HG03064 (cell line): ENCODE results near the gene VPS13D.
A peak's percentile ranks its signal among the peaks of the same experiment; 100 is the strongest.

ENCODE experiments used
- ATAC-seq: cut with Tn5 transposase; IDR thresholded peaks from one replicate; pipeline ENCODE4 v1.9.1; 2021; ENCODE audit warnings: low read depth; ENCODE audit not compliant: unreplicated experiment

Gene VPS13D

GRCh38 chr1:12279728-12280464 is 50.1 kb downstream of the VPS13D start:
- ATAC-seq = no peak

DNA sequence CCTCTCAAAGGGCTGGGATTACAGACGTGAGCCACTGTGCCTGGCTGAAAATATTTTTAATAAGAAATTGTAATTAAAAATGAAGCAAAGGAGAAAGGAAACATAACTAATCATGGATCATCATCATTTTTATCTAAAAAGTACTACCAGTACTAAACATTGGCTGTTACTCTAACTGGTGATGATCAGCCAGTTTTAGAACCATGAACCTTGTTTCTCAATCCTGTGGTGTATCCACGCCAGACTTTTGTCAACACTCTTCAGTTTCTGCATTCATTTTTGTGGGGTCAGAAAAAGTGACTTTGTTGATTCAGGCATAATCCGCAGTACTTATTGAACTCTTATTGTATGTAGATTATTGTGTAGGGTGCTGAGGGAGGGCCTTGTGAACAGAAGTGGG is 52.3 kb downstream of the VPS13D start:
- ATAC-seq = no peak

- no peak for ATAC-seq
These were observed 54.7 kb downstream of the VPS13D start for GRCh38 chr1:12284486-12284885.

- no peak for ATAC-seq
These were observed 55.8 kb downstream of the VPS13D start for GRCh38 chr1:12285496-12286143.

GRCh38 chr1:12287869-12288268 is 58.0 kb downstream of the VPS13D start:
- no peak for ATAC-seq

DNA sequence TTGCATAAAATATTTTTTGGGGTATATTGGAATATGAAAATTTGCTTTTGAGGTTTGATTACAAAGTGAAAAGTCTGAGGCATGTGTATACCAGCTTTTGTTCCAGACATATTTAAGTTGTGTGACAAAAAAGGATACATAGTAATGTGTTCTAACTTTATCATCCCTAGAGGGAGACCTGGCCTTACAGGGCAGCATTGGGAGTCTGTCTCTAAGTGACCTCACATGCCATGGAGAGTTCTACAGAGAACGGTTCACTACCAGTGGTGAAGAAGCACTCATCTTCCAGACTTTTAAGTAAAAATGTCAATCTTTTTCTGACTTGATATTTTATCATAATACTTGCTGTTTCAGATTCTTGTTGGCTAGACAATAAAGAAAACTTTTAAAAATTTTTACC is 61.0 kb downstream of the VPS13D start:
- ATAC-seq = no peak

DNA sequence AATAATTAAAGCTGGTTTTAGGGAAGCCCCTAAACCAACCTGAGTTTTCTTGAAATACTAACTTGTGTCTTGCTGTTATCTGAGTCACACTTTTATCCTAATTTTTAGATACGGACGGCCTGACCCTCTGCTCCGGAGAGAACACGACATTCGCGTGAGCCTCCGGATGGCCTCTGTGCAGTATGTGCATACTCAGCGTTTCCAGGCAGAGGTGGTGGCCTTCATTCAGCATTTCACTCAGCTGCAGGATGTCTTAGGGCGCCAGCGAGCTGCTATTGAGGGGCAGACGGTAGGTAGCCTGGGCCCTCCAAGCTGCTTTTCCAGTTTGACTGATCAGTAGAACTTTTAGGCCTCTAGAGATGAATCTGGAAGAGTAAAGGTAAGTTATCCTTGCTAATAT is 63.6 kb downstream of the VPS13D start:
- ATAC-seq = no peak

GRCh38 chr1:12294076-12294475 is 64.2 kb downstream of the VPS13D start:
- no peak for ATAC-seq

DNA sequence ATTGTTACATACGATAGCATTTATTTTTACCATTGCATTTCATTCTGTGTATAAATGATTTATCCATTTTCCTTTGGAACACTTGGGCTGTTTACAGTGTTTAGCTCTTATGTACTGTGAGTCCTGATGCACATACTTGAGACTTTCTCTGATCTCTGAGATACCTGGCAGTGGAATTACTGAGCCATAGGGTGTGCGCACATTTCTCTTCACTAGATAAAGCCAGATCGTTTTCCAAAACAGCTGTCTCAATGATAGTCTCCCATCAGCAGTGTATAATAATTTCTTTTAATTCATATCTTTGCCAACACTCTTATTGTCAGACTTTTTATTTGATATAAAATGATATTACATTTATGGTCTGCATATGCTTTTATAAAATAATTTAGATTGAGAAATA is 66.2 kb downstream of the VPS13D start:
- no peak for ATAC-seq

DNA sequence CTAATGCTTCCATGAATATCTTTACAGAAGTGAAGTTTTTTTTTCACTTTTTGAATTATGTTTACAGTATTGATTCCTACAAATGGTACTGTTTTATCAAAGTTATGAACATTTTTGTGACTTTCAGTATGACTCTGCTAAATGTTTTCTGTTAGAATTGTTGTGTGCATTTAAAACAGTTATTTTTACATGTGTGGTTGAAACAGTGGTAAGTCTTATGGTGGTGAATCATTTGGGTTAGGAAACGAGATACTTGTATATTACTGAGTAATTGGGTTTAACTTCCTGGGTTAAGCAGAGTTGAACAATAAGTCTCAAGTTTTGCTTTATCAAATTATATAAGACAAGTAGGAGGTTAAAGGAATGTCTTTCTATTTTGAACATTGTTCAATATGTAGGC is 66.8 kb downstream of the VPS13D start:
- peak; percentile 89 for ATAC-seq

DNA sequence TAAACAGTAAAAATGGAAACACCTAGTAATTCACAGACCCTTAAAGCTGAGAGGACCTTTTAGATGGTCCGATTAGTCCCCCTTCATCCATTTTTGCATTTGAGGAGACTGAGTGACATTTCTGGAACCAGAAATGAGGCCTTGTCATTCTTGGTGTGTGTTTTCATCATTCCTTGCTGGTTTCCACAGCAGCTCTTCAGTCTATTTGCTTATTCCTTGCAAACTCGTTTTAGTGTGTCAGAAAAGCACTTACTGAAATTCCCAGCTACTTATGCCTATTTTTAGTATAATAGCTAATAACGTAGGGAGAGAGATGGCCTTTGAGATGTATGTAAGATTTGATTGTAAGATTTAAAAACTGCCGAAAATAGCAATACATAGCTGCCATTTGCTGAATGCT is 70.9 kb downstream of the VPS13D start:
- ATAC-seq = no peak

DNA sequence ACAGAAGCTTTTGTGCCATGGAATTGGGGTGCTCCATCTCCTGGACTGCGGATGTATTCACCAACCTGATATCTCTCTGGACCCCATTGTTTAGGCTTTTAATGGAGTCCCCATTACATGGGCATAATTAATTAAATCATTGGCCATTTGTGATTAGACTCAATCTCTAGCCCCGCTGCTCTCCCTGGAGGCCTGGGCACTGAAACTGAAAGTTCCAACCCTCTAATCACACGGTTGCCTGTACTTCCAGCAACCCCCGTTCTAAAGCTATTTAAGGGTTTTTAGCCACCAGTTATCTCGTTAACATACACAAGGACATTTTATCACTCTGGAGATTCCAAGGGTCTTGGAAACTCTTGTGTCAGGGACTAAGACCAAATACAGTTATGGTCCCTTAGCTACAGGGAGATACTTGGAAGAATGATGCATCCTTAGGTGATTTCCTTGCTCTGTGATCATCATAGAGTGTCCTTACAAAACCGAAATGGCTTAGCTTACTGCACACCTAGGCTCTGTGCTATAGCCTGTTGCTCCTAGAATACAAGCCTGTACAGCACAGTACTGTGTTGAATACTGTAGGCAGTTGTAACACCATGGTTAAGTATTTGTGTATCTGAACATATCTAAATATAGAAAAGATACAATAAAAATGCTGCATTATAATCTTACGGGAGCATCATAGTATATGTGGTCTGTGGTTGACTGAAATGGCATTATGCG is 71.8 kb downstream of the VPS13D start:
- no peak for ATAC-seq

- no peak for ATAC-seq
These were observed 73.1 kb downstream of the VPS13D start for GRCh38 chr1:12302798-12303447.

- ATAC-seq = no peak
These were observed 75.5 kb downstream of the VPS13D start for GRCh38 chr1:12305377-12305776.

- ATAC-seq = no peak
These were observed 80.2 kb downstream of the VPS13D start for GRCh38 chr1:12309783-12310742.

DNA sequence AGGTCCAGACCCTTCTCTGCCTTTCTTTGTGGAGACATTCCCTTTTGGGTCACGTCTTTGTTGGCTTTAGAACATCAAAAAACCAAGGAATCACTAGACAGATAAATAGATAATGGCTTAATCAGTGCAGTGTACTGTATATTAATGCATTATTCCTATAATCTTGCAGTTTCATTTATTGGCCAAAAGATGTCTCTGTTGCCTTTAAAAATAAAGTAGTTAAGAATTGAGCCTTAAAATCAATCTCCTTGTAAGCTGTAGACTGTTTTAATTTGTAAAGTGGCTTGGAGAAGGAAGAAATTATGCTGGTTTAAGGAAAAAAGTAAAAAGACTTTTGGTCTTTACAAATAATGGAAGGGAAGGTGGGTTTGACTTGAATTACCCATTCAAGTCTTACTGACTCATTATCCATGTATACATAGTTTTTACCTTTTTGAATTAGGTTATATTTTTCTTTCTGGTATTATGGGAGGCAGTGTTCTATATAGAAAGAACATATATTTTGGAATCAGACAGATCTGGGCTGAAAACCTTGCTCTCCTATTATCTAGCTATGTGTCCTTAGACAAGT is 84.6 kb downstream of the VPS13D start:
- ATAC-seq = no peak

- ATAC-seq = no peak
These were observed 85.3 kb downstream of the VPS13D start for GRCh38 chr1:12315146-12315545.

DNA sequence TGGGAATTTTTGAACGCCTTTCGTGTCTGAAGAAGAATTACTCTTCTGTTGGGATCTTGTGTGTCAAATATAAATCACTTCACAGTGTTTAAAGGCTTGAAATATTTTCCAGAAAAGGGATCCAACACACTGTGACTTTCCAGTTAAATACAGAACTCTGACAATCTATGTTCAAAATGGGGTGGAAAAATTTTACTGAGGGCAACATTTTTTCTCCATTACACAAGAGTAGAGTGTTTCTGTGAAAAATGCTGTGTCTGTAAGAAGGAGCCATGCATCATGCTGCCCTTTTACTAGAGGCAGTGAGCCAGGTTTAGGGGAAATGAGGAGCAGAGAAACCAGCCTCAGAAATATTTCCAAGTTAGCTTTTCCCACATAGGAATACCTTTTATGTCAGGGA is 86.5 kb downstream of the VPS13D start:
- ATAC-seq = no peak

GRCh38 chr1:12320486-12320885 is 90.7 kb downstream of the VPS13D start:
- no peak for ATAC-seq

DNA sequence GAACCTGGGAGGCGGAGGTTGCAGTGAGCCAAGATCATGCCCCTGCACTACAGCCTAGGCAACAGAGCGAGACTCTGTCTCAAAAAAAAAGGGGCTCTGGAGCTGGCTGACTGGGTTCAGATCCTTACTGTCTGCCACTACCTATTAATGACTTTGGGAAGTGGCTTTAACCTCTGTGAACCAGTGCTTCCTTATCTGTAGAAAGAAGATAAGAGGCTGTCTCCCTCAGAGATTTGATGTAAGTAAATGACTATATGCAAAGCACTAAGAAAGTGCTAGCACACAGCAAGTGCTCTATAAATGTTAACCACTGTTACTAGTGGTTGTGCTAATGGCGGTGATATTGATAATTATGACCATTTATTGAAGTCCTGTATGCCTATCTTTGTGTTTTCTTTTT is 94.6 kb downstream of the VPS13D start:
- ATAC-seq = no peak
